MCF 10A (cell line): ENCODE measurements around the gene BACE1. TPM values are rescaled to one million over a fixed set of nuclear protein-coding genes. Genes with fewer than 3 reads are reported as not detected.

Experiments used
- Bru-seq: library from RNA; stranded (reverse); fragments of 400-500 nt; gene quantifications from one replicate; lab custom pipeline; 2021; lab: Mats Ljungman, UMichigan
- BruChase-seq, 2 experiments: library from RNA; stranded (reverse); fragments of 400-500 nt; gene quantifications; one replicate each; lab custom pipeline; 2021; lab: Mats Ljungman, UMichigan
- BruUV-seq: library from RNA; stranded (reverse); fragments of 400-500 nt; replicated peaks from 2 replicates; lab custom pipeline; 2021; lab: Mats Ljungman, UMichigan
- CTCF ChIA-PET: fragments of 300-600 bp; sonication (Branson Sonifier 250); formaldehyde crosslinking; extraction: SDS; loops from one replicate; lab custom pipeline; 2021; ENCODE audit warnings: antibody characterized with exemption, inconsistent platforms; lab: Yijun Ruan, JAX
- POLR2A ChIA-PET: fragments of 300-600, 350-650 bp; sonication (Branson Sonifier 250); formaldehyde crosslinking; extraction: SDS; loops from one replicate; lab custom pipeline; 2020; ENCODE audit warnings: antibody characterized with exemption, inconsistent platforms; lab: Yijun Ruan, JAX
- DNase-seq: peaks from one replicate; pipeline ENCODE4 v3.0.0-alpha.2; 2018; ENCODE audit not compliant: unreplicated experiment
- H3K27ac Mint-ChIP-seq: one replicate; pipeline ENCODE4 v1.8.0; 2022; ENCODE audit warnings: mild to moderate bottlenecking, low read depth, mixed read lengths; ENCODE audit not compliant: unreplicated experiment
- H3K27me3 Mint-ChIP-seq: one replicate; pipeline ENCODE4 v1.8.0; 2022; ENCODE audit warnings: mixed read lengths; ENCODE audit not compliant: insufficient read depth, unreplicated experiment
- H3K36me3 Mint-ChIP-seq: one replicate; pipeline ENCODE4 v1.8.0; 2022; ENCODE audit warnings: mild to moderate bottlenecking, moderate library complexity, mixed read lengths; ENCODE audit not compliant: insufficient read depth, unreplicated experiment
- H3K4me1 Mint-ChIP-seq: one replicate; pipeline ENCODE4 v1.8.0; 2022; ENCODE audit warnings: mixed read lengths; ENCODE audit not compliant: insufficient read depth, unreplicated experiment
- H3K4me3 Mint-ChIP-seq: one replicate; pipeline ENCODE4 v1.8.0; 2022; ENCODE audit warnings: mild to moderate bottlenecking, moderate library complexity, mixed read lengths; ENCODE audit not compliant: unreplicated experiment
- H3K9me3 Mint-ChIP-seq: one replicate; pipeline ENCODE4 v1.8.0; 2022; ENCODE audit warnings: mixed read lengths; ENCODE audit not compliant: unreplicated experiment
- intact Hi-C: fragments of 100-400 bp; cut with micrococcal nuclease; formaldehyde crosslinking; loops from 2 replicates; pipeline ENCODE4 v1.14.1; 2022
- long read RNA-seq: library from polyadenylated mRNA; stranded (forward); transcript quantifications from one replicate; pipeline ENCODE4 v2.0.0, GENCODE V29; 2022
- total RNA-seq: library from RNA; stranded (reverse); gene quantifications from 2 replicates; pipeline ENCODE4 v1.2.3, GENCODE V29; 2022
- TF ChIP-seq, protein P1 (sequence below): fragments of 200-600 bp; IDR thresholded peaks from one replicate; pipeline ENCODE4 v1.8.0; 2022; ENCODE audit warnings: antibody characterized with exemption, mild to moderate bottlenecking; ENCODE audit not compliant: unreplicated experiment

The BACE1 gene
- 15.8 and 18.1 TPM in 2 replicates for total RNA-seq
- percentile 49 among the genes with signal in this experiment for Bru-seq, nascent RNA
- percentile 75 among the genes with signal in this experiment for BruChase-seq, experiment 1, labeled RNA remaining after a 6-hour chase
- percentile 64 among the genes with signal in this experiment for BruChase-seq, experiment 2, labeled RNA remaining after a 2-hour chase
- long read RNA-seq, full-length matches to known transcripts: 21 of 35 reads
- long read RNA-seq, partial matches to known transcripts: 4 of 35 reads
- long read RNA-seq, other reads (novel, unspliced or antisense): 10 of 35 reads

DNA sequence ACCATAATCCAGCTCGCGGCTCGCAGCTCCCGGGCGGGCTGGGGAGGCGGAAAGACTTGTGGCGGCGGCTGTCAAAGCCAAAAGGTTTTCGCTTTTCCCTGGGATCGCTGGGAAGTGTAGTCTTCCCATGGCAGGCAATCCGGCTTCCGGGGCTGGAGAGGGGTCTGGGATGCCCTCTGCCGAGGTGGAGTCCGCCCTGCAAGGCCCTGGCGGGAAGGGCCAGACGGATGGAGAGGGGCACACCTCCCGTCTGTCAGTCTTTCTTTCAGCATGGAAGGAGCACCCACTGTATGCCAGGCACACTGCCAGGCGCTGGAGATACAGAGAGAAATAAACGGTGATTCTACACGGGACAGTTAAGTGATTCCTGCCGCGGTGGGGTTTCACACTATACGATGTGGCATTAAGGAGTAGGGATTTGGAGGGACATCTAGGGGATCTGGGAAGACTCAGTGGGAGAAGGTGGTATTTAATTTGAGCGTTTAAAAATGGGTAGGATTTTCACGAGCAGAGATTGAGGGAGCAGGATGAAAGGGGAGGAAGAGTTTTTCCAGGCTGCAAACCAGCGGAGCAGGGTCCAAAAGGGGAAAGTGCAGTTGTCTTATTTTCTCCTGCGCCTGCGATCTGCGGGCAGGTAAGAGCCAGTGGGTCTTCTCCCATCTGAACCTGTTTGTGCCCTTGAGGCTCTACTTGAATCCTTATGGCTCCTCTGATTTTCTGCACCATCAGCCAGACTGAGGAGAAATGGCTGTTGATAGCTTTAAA, at the start of gene BACE1:
BACE1 (minus strand) TSS at position 60 of the 765 bp plus-strand sequence. CDS start 461 bp downstream, outside the sequence.
- H3K4me3 Mint-ChIP-seq: peak within 1 kb of the TSS; percentile 83
- ChIA-PET CTCF (interaction anchor here (0.6 to 2.3 kb wide), 2 partner anchors 85 to 90 kb away, joined by 3 to 8 read pairs; partner anchors contain the start of gene PCSK7), POLR2A (interaction anchor here (0.7 to 3.1 kb wide), 7 partner anchors 9 to 85 kb away, joined by 3 to 25 read pairs (median 3); partner anchors contain the start of gene CEP164)
- peaks cover 6% of the 10 kb centered on the region for H3K36me3 Mint-ChIP-seq
- H3K27me3 Mint-ChIP-seq: no peaks in the 10 kb centered on the region
- peak within 1 kb of the TSS; percentile 23 for H3K27ac Mint-ChIP-seq
- BruUV-seq: no TSS peak
- TF ChIP-seq, protein P1, sequence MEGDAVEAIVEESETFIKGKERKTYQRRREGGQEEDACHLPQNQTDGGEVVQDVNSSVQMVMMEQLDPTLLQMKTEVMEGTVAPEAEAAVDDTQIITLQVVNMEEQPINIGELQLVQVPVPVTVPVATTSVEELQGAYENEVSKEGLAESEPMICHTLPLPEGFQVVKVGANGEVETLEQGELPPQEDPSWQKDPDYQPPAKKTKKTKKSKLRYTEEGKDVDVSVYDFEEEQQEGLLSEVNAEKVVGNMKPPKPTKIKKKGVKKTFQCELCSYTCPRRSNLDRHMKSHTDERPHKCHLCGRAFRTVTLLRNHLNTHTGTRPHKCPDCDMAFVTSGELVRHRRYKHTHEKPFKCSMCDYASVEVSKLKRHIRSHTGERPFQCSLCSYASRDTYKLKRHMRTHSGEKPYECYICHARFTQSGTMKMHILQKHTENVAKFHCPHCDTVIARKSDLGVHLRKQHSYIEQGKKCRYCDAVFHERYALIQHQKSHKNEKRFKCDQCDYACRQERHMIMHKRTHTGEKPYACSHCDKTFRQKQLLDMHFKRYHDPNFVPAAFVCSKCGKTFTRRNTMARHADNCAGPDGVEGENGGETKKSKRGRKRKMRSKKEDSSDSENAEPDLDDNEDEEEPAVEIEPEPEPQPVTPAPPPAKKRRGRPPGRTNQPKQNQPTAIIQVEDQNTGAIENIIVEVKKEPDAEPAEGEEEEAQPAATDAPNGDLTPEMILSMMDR: no peak
- peak; percentile 85 for DNase-seq
- H3K4me1 Mint-ChIP-seq: peaks cover 13% of the 10 kb centered on the region
- intact Hi-C loops: loop anchor here (2.0 kb wide), 1 partner anchor 84 kb away; the partner anchor contains the start of genes PCSK7 and RNF214
- no peaks in the 10 kb centered on the region for H3K9me3 Mint-ChIP-seq

DNA sequence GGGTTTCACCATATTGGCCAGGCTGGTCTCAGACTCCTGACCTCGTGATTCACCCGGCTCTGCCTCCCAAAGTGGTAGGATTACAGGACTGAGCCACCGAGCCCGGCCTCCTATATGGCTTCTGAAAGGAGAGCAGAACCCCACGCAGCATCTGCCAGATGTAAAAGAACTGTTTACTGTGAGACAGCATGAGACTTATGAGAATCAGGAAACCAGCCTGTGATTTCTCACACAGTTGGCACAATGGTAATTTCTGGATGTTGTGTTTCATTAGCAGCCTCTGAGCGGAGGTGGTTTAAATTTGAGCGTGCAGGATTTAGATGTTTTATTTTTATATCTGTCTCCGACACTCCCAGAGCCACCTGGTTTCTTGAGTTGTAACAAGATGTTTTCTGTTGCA, 45.4 kb upstream of the BACE1 start:
- Mint-ChIP-seq H3K4me3 (no peak overlapping the region), H3K4me1 (no peaks in the 10 kb centered on the region), H3K27ac (peak overlapping the region; percentile 64), H3K36me3 (peaks cover 76% of the 10 kb centered on the region), H3K27me3 (no peaks in the 10 kb centered on the region), H3K9me3 (no peaks in the 10 kb centered on the region)
- TF ChIP-seq, protein P1: no peak
- POLR2A ChIA-PET: no interaction called here
- no TSS peak for BruUV-seq
- CTCF ChIA-PET: no interaction called here
- intact Hi-C loops: no loop called here
- DNase-seq: no peak

DNA sequence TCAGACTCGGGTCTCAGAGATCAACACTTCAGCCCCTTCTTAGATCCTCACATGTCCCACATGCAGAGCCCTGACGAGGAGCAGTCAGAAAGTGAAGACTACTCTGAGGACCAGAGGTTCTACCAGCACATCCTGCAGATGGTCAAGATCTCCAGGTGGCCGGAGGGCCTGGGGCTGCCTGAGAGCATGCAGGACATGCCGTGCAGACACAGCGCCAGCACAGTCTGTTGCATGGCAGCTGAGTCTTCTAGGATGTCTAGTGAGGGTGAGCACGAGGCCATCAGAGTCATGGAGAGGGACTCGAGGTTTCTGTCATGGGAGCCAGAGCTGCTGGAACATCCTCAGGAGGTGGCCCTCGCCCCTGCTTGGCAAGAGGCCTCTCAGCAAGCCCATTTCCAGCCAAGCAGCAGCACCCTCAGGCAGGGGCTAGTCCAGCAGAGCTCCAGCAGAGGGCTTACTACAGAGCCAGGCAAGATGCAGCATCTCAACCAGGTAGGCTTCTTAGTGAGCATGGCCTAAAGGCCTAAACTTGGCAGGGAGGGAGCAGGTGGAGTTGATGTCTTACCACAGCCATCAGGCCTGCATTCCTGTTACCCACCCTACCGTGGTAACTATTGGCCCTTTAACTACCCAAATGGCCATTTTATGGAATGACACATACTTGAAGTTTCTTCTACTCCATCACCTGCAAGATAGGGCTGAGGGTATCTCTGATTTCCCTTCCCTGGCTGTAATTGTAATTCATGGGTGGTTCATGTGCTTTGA, 40.3 kb upstream of the BACE1 start:
- no peaks in the 10 kb centered on the region for H3K27me3 Mint-ChIP-seq
- H3K4me3 Mint-ChIP-seq: no peak overlapping the region
- ChIA-PET POLR2A (no interaction called here), CTCF (interaction anchor here (0.5 to 0.7 kb wide), 3 partner anchors 11 to 289 kb away, joined by 3 read pairs; no protein-coding TSS in a partner anchor)
- H3K9me3 Mint-ChIP-seq: no peaks in the 10 kb centered on the region
- peaks cover 69% of the 10 kb centered on the region for H3K36me3 Mint-ChIP-seq
- TF ChIP-seq, protein P1: no peak
- no peak overlapping the region for H3K27ac Mint-ChIP-seq
- DNase-seq: no peak
- no peaks in the 10 kb centered on the region for H3K4me1 Mint-ChIP-seq
- intact Hi-C loops: no loop called here
- BruUV-seq: no TSS peak
